ENCODE data around the gene S100A5.
A peak's percentile ranks its signal among the peaks of the same experiment; 100 is the strongest.

The S100A5 gene

GRCh38 chr1:153513023-153513422 is 27.7 kb downstream of the S100A5 start:
- no peak overlapping the region for H3K4me3 ChIP-seq (ENCODE audit: low read length)
- TF ChIP-seq CTCF (IDR thresholded peaks at IDR 0.05; ENCODE audit: insufficient read depth, low read depth, low read length, missing control alignments), result peak; percentile 18
- no peak for DNase-seq (ENCODE audit: low read depth)

- H3K4me3 ChIP-seq (ENCODE audit: low read length), result no peak overlapping the region
- DNase-seq (ENCODE audit: low read depth), result peak; percentile 78
- TF ChIP-seq CTCF (IDR thresholded peaks at IDR 0.05; ENCODE audit: insufficient read depth, low read depth, low read length, missing control alignments), result peak; percentile 94
These were observed 29.7 kb downstream of the S100A5 start for GRCh38 chr1:153510984-153511410.

- peak; percentile 68 for DNase-seq (ENCODE audit: low read depth)
- H3K4me3 ChIP-seq (ENCODE audit: low read length), result no peak overlapping the region
- peak; percentile 86 for TF ChIP-seq CTCF (IDR thresholded peaks at IDR 0.05; ENCODE audit: insufficient read depth, low read depth, low read length, missing control alignments)
These were observed 30.9 kb downstream of the S100A5 start for GRCh38 chr1:153509729-153510354.

GRCh38 chr1:153509036-153509435 is 31.7 kb downstream of the S100A5 start:
- no peak for TF ChIP-seq CTCF (IDR thresholded peaks at IDR 0.05; ENCODE audit: insufficient read depth, low read depth, low read length, missing control alignments)
- peak; percentile 65 for DNase-seq (ENCODE audit: low read depth)
- H3K4me3 ChIP-seq (ENCODE audit: low read length), result no peak overlapping the region

GRCh38 chr1:153507926-153508583 is 32.7 kb downstream of the S100A5 start:
- no peak for DNase-seq (ENCODE audit: low read depth)
- TF ChIP-seq CTCF (IDR thresholded peaks at IDR 0.05; ENCODE audit: insufficient read depth, low read depth, low read length, missing control alignments), result no peak
- no peak overlapping the region for H3K4me3 ChIP-seq (ENCODE audit: low read length)

GRCh38 chr1:153506831-153507413 is 33.8 kb downstream of the S100A5 start:
- DNase-seq (ENCODE audit: low read depth), result peak; percentile 57
- TF ChIP-seq CTCF (IDR thresholded peaks at IDR 0.05; ENCODE audit: insufficient read depth, low read depth, low read length, missing control alignments), result no peak
- H3K4me3 ChIP-seq (ENCODE audit: low read length), result no peak overlapping the region
